HepG2 (cell line): Measurements from ENCODE around the gene GLDN. TPM values are rescaled to one million over a fixed set of nuclear protein-coding genes. Genes with fewer than 3 reads are reported as not detected.

ENCODE experiments used
- ATAC-seq: fragments of 200-7000 bp; cut with Tn5 transposase; 3 replicates; pipeline ENCODE4 v1.9.1; 2020; ENCODE audit warnings: mild to moderate bottlenecking, moderate library complexity
- BruUV-seq: library from RNA; stranded (reverse); fragments of 400-500 nt; replicated peaks from 2 replicates; lab custom pipeline; 2021; lab: Mats Ljungman, UMichigan
- CTCF ChIA-PET: fragments of 300-600 bp; formaldehyde crosslinking; extraction: SDS; loops from one replicate; lab custom pipeline; 2021; ENCODE audit warnings: low total read pairs, inconsistent platforms, low intra/inter-chr PET ratio; lab: Yijun Ruan, JAX
- POLR2A ChIA-PET: fragments of 350-600 bp; sonication (Branson Sonifier 250); formaldehyde crosslinking; loops from one replicate; lab custom pipeline; 2020; ENCODE audit warnings: antibody characterized with exemption, inconsistent platforms; lab: Yijun Ruan, JAX
- DNase-seq: peaks from one replicate; pipeline ENCODE4 v3.0.0-alpha.2; 2015; ENCODE audit warnings: low spot score
- FAIRE-seq: peaks from 3 replicates; lab custom pipeline; 2011; peaks lifted over from hg19 to GRCh38; lab: Jason Lieb, UNC
- H2AFZ ChIP-seq: one replicate; pipeline ENCODE4 v1.6.1; 2011; ENCODE audit warnings: low read length, inconsistent platforms
- H3K27ac ChIP-seq: fragments of 300-600 bp; 3 replicates; pipeline ENCODE4 v1.8.0; 2011; ENCODE audit warnings: mixed run types, mild to moderate bottlenecking, mixed read lengths, low read length, inconsistent platforms; ENCODE audit not compliant: insufficient read depth; ENCODE audit errors: extremely low read length
- H3K27me3 ChIP-seq, 2 experiments: fragments of 200-600 bp in 1 of 2; 2 replicates in 1 of 2; 3 replicates in 1 of 2; pipeline versions ENCODE4 v1.6.0 to v1.8.0; 2011; ENCODE audit warnings: low read length in 2 of 2, mild to moderate bottlenecking in 2 of 2, moderate library complexity in 2 of 2, inconsistent platforms in 1 of 2; ENCODE audit not compliant: insufficient read depth in 2 of 2, control insufficient read depth in 1 of 2
- H3K36me3 ChIP-seq, 2 experiments: fragments of 200-600 bp in 1 of 2; replicated peaks in 1 of 2; 2 replicates in 1 of 2; 3 replicates in 1 of 2; pipeline versions ENCODE4 v1.5.1 to v1.8.0; 2011; ENCODE audit warnings: low read length in 2 of 2, inconsistent platforms in 1 of 2; ENCODE audit not compliant: insufficient read depth in 2 of 2, control insufficient read depth in 1 of 2
- H3K4me1 ChIP-seq: 2 replicates; pipeline ENCODE4 v1.5.1; 2012; ENCODE audit warnings: low read length, inconsistent platforms; ENCODE audit not compliant: insufficient read depth
- H3K4me2 ChIP-seq: 2 replicates; pipeline ENCODE4 v1.6.0; 2011; ENCODE audit warnings: low read depth, low read length, inconsistent platforms
- H3K4me3 ChIP-seq, 3 experiments: fragments of 200-600 bp in 1 of 3; sonication (generic), shearing (Covaris generic) in 1 of 3; replicated peaks in 1 of 3; 2 replicates each; pipeline ENCODE4 v1.5.1; 2011 to 2016; ENCODE audit warnings: low read length in 3 of 3, inconsistent platforms in 2 of 3, low read depth in 2 of 3, mild to moderate bottlenecking in 2 of 3, control low read depth in 1 of 3, mixed read lengths in 1 of 3; ENCODE audit not compliant: insufficient read depth in 1 of 3
- H3K79me2 ChIP-seq: one replicate; pipeline ENCODE4 v1.6.1; 2011; ENCODE audit warnings: low read length, inconsistent platforms; ENCODE audit not compliant: insufficient read depth
- H3K9ac ChIP-seq: 2 replicates; pipeline ENCODE4 v1.6.0; 2011; ENCODE audit warnings: mild to moderate bottlenecking, low read depth, low read length, inconsistent platforms; ENCODE audit not compliant: insufficient read depth
- H3K9me3 ChIP-seq: 2 replicates; pipeline ENCODE4 v1.5.1; 2012; ENCODE audit warnings: mild to moderate bottlenecking, low read length
- H4K20me1 ChIP-seq: 2 replicates; pipeline ENCODE4 v1.6.0; 2011; ENCODE audit warnings: inconsistent platforms, mild to moderate bottlenecking, low read length, moderate library complexity; ENCODE audit not compliant: insufficient read depth
- CEBPZ ChIP-seq: IDR thresholded peaks from 2 replicates; pipeline ENCODE4 v1.6.1; 2012; ENCODE audit warnings: low read length, improper control_type of control experiment
- CREB1 ChIP-seq, 2 experiments: fragments of 450-650 bp in 1 of 2; IDR thresholded peaks; 2 replicates each; pipeline ENCODE4 v1.6.1; 2016 to 2017; ENCODE audit warnings: control low read depth in 1 of 2, mild to moderate bottlenecking in 1 of 2, missing compliant biosample characterization in 1 of 2, missing genetic modification characterization in 1 of 2
- CREM ChIP-seq, 2 experiments: sonication (generic) in 1 of 2; formaldehyde crosslinking in 1 of 2; IDR thresholded peaks; 2 replicates each; pipeline versions ENCODE4 v1.4.0 to v1.6.1; 2016 to 2020; ENCODE audit warnings: antibody characterized with exemption in 1 of 2, mild to moderate bottlenecking in 1 of 2, missing genetic modification reagents in 1 of 2
- FOXA3 ChIP-seq: IDR thresholded peaks from 2 replicates; pipeline ENCODE4 v1.6.1; 2016; ENCODE audit warnings: missing genetic modification reagents, missing compliant biosample characterization
- HINFP ChIP-seq: sonication (generic); formaldehyde crosslinking; IDR thresholded peaks from 2 replicates; pipeline ENCODE4 v1.4.0; 2020; ENCODE audit warnings: low read depth, mild to moderate bottlenecking, missing genetic modification reagents
- MNT ChIP-seq: fragments of 450-650 bp; IDR thresholded peaks from 2 replicates; pipeline ENCODE4 v1.6.1; 2016
- MXD1 ChIP-seq: sonication (generic); formaldehyde crosslinking; IDR thresholded peaks from 2 replicates; pipeline ENCODE4 v1.4.0; 2020; ENCODE audit warnings: mild to moderate bottlenecking, missing genetic modification reagents
- NCOA2 ChIP-seq: sonication (generic); formaldehyde crosslinking; IDR thresholded peaks from 2 replicates; pipeline ENCODE4 v1.8.0; 2022; ENCODE audit warnings: inconsistent platforms
- PHF8 ChIP-seq: sonication (generic); formaldehyde crosslinking; IDR thresholded peaks from 2 replicates; pipeline ENCODE4 v1.5.0; 2020; ENCODE audit warnings: missing genetic modification reagents
- RCOR2 ChIP-seq: IDR thresholded peaks from 2 replicates; pipeline ENCODE4 v1.6.1; 2016; ENCODE audit warnings: missing biosample characterization, missing genetic modification reagents
- ZBTB2 ChIP-seq: sonication (generic); formaldehyde crosslinking; IDR thresholded peaks from 2 replicates; pipeline ENCODE4 v1.8.0; 2022; ENCODE audit warnings: low read depth, missing genetic modification reagents
- ZFY ChIP-seq: sonication (generic); formaldehyde crosslinking; IDR thresholded peaks from 2 replicates; pipeline ENCODE4 v1.4.0; 2020; ENCODE audit warnings: missing genetic modification reagents
- WGBS: methylation state at CpG from one replicate; pipeline ENCODE4 v1.1.6; 2017; ENCODE audit warnings: low lambda C conversion rate; 5-methylcytosine and 5-hydroxymethylcytosine counted together
- in situ Hi-C: cut with HindIII; loops from 2 replicates; pipeline ENCODE4 v1.10.0; 2017; ENCODE audit warnings: low pct_unique_long_range_greater_than_20kb; ENCODE audit not compliant: extremely low pct_ligation_motif_present
- intact Hi-C: fragments of 100-400 bp; cut with micrococcal nuclease; formaldehyde crosslinking; loops from one replicate; pipeline ENCODE4 v1.10.0; 2022; ENCODE audit not compliant: unreplicated experiment
- polyA plus RNA-seq, 8 experiments: library from polyadenylated mRNA; depleted of rRNA in 3 of 8; stranded (reverse) in 7 of 8; unstranded in 1 of 8; fragments of >200 nt; fragmentation: Illumina TruSeq in 4 of 8; extraction: Trizol in 4 of 8; gene quantifications; 2 replicates each; pipeline versions ENCODE4 v1.2.1 to v1.2.3, GENCODE V29; 2011 to 2016; ENCODE audit warnings: low read depth in 4 of 8, missing spikeins in 1 of 8, mixed read lengths in 1 of 8; ENCODE audit not compliant: insufficient read depth in 1 of 8
- total RNA-seq, 5 experiments: library from RNA; depleted of rRNA; stranded (reverse); fragments of >200 nt; fragmentation: Illumina TruSeq; extraction: Trizol; gene quantifications; 2 replicates each; pipeline ENCODE4 v1.2.3, GENCODE V29; 2016; ENCODE audit warnings: low read depth in 1 of 5

GLDN gene
- total and polyA plus RNA-seq, 2 of the 13 experiments (the other 11 are each of a cell fraction or from before 2014, with no cell fraction given), result 0.86 to 1.0 TPM

GRCh38 chr15:51312166-51313073 is 29.0 kb upstream of the GLDN start:
- in situ Hi-C loops (no loop called here), intact Hi-C loops (loop anchor here (1.0 kb wide), 1 partner anchor 25 kb away; no protein-coding TSS in a partner anchor)
- peaks cover 4% of the 10 kb centered on the region for H3K79me2 ChIP-seq
- H3K4me2 ChIP-seq, result peak overlapping the region; percentile 76
- H3K36me3 ChIP-seq, result peaks cover 0 to 4% of the 10 kb centered on the region in 2 experiments; a peak in 2 of 5 replicates
- peak overlapping the region; percentile 68 for H3K9ac ChIP-seq
- peak overlapping the region; percentile 14 to 50 (median 14); a peak in 3 of 6 replicates for H3K4me3 ChIP-seq
- ChIA-PET POLR2A (interaction anchor here (1.3 to 3.1 kb wide), 2 partner anchors 13 to 26 kb away, joined by 3 to 19 read pairs; no protein-coding TSS in a partner anchor), CTCF (interaction anchor here (1.4 kb wide), 1 partner anchor 69 kb away, joined by 3 read pairs; no protein-coding TSS in a partner anchor)
- peak; percentile 70 for ATAC-seq
- no peaks in the 10 kb centered on the region for H3K27me3 ChIP-seq
- H3K27ac ChIP-seq, result peak overlapping the region; percentile 91
- peak overlapping the region; percentile 20 for H2AFZ ChIP-seq
- TSS peak; percentile 61 for BruUV-seq
- DNase-seq, result peak; percentile 89
- peak; percentile 87 for FAIRE-seq
- no peaks in the 10 kb centered on the region for H3K9me3 ChIP-seq
- peaks cover 82% of the 10 kb centered on the region for H3K4me1 ChIP-seq
- no peaks in the 10 kb centered on the region for H4K20me1 ChIP-seq
- 22% methylated on average over 8 of the region's 8 CpGs for WGBS
- TF ChIP-seq CREM (IDR thresholded peaks at IDR 0.05), result peak; percentile 60; the same call in 1 of the 2 replicates
- no peak for TF ChIP-seq CREM (CRISPR knock-in tag; IDR thresholded peaks at IDR 0.05)
- no peak for TF ChIP-seq ZBTB2 (CRISPR knock-in tag)
- TF ChIP-seq FOXA3 (CRISPR knock-in tag), result peak; percentile 92
- TF ChIP-seq CEBPZ, result no peak
- no peak for TF ChIP-seq ZFY (CRISPR knock-in tag)
- no peak for TF ChIP-seq MXD1 (CRISPR knock-in tag)
- 0 out of 2 replicates have a peak, but pooled peaks have one; percentile 29 for TF ChIP-seq RCOR2 (CRISPR knock-in tag)
- TF ChIP-seq CREB1 (IDR thresholded peaks at IDR 0.05), result no peak
- peak; percentile 57; the same call in 1 of the 2 replicates for TF ChIP-seq CREB1 (CRISPR knock-in tag; IDR thresholded peaks at IDR 0.05)
- TF ChIP-seq HINFP, result no peak
- TF ChIP-seq MNT, result no peak
- peak; percentile 67 for TF ChIP-seq NCOA2 (CRISPR knock-in tag)
- no peak for TF ChIP-seq PHF8 (CRISPR knock-in tag)
